Stimulated activated CD4-positive, alpha-beta T cell treated with anti-CD3 and anti-CD28 coated beads, Interleukin-4, amount 100 ng/mL, for 24 hours (primary cell): ENCODE data around the gene RPL36.
"Not testable (repeated sequence)": the region's sequence is repeated elsewhere in the genome, so short reads cannot be mapped to it uniquely, and the experiment has no call there.

Experiments
- DNase-seq: peaks from one replicate; pipeline ENCODE4 v3.0.0-alpha.2; 2020

The RPL36 gene

DNA sequence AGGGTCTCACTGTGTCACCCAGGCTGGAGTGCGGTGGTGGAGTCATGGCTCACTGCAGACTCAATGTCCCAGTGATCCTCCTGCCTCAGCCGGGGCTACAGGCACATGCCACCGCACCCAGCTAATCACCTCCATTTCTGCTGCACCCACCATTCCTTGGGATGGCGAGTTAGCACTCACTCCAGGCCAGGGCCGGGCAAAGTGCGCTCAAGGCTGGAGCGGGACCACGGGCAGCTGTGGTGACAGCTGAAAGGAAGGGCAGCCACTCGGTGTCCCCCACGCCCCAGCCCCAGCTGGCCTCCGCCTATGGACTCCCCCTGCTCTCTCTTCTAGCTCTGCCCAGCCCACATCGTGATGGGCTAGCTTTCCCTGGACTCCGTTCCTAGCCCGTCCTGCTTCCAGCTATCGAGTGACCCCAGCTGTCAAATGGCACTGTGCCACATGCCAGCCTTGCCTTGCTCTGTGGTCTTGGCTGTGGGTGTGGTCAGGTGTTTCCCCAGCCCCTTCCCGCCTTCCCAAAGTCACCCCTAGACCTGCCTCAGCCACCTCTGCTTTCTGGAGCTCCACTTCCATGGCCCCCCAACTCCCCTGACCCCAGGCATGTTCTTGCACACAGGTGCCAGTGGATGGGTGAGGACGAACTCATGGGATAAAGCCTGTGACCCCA is 13.9 kb upstream of the RPL36 start:
- no peak for DNase-seq

DNA sequence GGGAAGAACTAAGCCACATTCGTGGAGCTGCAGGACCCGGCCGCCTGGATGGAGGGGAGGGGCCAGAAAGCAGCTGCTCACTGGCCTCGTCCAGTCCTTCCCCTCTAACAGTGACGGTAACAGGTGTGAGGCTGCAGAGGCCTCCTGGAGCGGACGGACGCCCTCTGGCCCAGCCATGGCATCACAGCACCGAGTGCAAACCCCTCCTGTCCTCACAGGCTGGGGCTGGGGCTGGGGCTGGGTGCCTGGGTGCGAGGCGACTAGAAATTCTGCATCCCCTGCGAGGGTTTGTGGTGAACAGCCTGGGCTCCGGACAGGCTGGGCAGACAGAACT is 13.4 kb upstream of the RPL36 start:
- DNase-seq = no peak

DNA sequence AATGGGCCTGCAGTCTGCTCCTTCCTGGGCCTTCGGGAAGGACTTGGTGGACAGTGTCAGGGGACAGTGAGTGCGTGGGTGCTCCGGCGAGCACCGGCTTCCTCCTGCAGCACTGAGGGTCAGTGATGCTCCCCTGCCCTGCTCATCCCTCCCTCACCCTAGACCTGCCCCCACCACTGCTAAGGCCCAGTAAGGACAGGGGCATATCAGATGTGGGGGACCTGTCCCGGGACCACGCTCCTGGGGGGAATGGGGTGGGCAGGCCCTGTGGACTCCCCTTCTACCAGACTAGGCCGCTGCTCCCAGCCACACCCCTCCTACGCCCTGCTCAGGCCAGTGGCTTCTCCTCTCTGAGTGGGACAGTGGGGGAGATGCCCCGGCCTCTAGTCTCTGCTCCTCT is 13.0 kb upstream of the RPL36 start:
- no peak for DNase-seq

DNA sequence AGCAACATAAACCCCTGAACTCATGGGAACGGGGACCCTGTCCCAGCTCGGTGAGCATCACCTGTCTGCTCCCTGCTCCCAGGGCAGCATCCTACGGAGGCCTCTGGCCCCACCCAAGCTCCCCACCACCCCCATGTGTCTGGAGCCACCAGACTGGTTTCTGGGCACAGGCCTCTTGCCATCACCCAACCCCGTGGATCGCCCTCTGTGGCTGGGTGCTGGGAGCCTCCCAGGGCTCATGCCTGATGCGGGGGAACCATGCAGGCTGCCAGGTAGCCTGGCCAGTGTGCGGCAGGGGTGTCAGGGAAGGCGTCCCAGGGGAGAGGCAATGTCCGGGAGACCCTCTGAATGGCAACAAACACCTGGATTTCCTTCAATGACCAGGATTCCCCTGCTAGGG is 12.5 kb upstream of the RPL36 start:
- DNase-seq = no peak

DNA sequence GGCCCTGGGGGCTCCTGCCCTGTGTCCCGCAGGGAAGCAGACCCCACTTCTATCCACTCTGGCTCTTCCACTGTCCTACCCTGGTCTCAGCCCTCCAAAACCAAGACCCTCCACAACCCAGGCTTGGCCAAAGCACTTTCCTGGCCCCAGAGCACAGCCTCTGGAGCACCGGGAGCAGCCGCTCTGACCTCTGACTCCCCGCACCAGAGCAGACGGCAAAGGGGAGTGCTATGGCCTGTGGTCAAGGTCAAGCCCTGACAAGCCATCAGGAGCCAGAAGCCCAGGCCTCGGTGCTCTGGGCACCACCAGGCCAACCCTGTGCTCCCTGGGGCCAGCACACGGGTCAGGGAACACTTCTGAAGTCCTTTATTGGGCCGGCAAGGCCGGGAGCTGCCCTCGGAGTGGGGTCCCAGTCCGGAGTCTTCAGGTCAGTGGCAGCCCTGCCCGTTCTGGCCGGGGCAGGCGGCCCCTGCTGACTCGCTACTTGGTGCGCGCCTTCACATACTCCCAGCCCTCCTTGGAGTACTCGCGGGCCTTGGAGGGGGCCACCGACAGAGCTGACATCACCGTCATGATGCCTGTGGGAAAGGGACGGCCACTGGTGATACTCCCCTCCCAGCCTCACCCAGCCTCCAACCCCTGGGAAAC is 11.9 kb upstream of the RPL36 start:
- DNase-seq = no peak

DNA sequence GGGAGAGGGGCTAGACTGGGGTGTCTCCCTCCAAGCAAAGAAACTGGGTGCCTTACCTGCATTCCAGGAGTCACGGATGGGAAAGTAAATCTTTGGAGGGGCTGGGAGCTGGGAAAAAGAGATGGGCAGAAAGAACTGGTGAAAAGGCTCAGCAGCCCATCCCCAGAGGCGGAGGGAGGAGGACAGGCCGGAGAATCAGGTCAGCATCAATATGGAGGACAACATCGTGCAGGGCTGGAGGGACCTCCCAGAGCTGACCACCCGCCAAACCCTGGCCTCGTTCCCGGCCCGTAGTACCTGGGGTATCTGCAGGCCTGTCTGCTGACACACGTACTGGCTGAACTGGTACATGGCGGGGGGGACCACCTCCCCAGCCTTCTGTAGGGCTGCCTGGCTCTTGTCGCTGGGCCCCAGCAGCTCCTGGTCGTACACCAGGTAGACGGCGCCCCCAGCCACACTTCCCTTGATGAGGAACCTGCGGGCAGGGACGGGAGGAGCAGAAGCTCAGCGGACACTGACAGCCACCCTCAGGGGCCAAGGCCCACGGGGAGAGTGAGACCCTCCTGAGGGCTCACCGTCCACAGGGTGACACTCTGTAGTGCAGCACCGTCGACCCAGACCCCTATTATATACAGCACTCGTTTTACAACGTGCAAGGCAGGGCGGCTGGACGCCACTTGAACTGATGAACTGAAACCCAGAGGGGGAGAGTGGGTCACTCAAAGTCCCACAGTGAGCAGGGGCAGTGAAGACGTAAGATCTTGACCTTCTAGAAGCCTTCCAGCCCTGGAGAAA is 10.6 kb upstream of the RPL36 start:
- DNase-seq = no peak

DNA sequence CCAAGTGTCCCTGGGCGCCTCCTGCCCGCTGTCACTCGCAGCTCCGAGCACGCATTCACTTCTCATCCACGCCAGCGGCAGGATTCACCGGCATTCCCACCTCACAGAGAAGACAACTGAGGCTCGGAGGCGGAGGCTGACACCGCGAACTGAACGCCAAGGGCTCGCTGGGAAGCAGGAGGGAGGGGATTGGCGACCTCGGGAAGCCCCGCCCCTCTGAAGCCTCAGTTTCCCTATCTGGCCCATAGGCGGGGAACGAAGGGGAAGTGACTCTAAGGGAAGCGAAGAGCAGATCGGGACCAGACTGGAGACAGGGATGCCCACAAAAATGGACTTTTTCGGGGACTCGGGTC is 10.0 kb upstream of the RPL36 start:
- DNase-seq = no peak

DNA sequence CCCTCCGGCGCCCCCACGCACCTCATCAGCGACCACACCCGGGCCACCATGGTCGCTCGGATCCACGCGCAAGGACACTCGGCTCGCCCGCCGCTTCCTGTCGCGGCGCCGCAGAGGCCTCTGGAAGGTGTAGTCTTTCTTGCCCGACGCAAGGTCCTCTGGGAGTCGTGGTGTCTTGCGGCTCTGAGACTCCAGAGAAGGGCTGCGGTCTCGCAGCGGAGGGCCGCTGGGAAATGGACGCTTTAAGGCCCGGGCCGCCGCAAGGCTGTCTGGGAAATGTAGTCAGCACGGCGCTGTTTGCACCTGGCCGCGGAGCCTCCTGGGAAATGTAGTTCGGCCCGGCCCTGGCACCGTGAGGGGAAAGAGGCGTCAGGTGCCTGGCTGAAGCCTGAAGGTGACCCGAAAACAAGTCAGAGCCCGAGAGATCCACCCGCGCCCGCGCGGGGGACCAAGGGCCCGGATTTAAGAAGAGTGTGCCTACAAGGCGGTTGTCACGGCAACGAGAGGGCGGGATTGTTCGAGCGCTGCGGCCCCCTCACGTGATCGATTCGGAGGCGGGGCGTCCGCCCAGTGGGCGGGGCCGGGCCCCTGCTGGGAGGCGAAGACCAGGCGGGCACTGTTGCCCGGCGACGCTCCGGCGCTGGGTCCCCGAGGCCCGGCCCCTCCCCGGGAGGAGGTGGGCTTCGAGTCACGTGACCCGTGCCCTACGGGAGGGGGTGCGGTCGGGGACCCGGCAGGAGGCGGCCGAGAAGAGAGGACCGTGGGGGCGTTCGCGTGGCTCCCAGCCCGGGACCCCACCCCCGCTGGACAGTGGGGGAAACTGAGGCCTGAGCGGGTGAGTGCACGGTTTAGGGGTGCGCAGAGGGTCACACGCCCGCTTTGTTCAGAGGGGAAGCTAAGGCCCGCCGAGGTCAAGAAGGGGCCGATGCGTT is 9.4 kb upstream of the RPL36 start, which contains the start of the genes HSD11B1L and MICOS13:
TSS of gene HSD11B1L (plus strand) at position 591 of the 932 bp plus-strand sequence. CDS start 3,806 bp downstream, outside the sequence.
TSS of gene MICOS13 (minus strand) at position 80 of the 932 bp plus-strand sequence. CDS start at position 50, 30 bp downstream.
- peak; percentile 97 for DNase-seq

DNA sequence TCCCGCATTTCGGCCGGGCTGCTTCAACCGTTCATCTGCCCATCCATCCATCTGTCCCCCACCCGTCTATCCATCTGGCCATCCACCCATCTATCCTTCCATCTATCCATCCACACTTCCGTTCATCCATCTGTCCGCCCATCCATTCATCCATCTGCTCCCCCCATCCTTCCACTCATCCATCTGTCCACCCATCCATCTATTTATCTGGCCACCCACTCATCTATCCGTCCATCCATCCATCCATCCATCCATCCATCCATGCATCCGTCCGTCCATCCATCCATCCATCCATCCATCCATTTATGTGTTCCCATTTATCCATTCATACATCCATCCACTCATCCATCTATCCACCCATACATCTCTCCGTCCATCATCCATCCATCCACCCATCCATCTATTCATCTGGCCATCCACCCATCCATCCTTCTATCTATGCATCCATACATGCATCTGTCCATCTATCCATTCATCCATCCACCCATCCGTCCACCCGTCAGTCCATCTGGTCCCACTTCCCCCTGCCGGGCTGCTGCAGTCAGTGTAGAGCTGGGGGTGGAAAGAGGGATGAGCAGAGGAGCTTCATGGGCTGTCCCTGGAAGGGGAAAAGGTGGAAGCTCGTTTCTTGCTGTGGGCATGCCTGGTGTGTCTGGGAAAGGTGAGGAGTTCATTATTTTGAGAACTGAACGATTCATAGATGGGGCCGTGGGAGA is 8.5 kb upstream of the RPL36 start:
- DNase-seq = no peak

DNA sequence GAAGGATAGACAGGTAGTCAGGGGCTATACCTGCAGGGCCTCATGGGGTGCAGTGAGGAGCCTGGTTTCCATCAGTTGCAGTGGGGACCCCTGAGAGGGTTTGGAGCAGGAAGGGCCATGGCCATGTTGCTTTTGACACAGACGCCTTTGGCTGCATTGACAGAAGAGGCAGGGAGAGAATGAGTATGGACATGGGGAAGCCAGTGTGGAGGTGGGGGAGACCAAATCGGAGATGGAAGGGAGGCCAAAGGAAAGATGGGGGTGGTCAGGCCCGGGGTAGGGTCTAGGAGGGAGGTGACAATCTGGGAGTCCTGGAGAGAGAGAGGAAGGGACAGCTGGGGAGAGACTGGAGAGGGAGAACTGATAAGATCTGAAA is 8.0 kb upstream of the RPL36 start:
- DNase-seq = no peak

DNA sequence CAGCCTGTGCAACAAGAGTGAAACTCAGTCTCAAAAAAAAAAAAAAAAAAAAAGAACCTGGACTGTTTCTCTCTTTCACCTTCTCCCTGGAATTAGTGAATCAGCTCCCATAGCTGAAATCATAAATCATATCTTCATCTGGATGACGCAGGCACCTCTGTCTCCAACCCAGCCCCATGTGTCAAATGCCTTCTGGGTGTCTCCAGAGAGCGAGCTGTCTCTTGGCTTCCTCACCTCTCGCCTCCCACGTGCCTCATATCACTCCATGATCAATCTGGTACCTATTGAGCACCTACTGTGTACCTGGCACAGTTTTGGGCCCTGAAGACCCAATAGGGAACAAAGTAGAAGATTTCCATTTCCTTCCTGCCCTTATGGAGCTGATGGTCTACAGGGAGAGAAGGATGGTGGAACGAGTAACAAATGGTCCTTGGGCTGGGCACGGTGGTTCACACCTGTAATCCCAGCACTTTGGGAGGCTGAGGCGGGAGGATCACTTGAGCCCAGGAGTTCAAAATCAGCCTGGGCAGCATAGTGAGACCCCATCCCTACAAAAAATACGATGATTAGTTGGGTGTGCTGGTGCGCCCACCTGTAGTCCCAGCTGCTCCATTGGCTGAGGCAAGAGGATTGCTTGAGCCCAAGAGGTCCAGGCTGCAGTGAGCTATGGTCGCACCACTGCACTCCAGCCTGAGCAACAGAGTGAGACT is 6.8 kb upstream of the RPL36 start:
- no peak for DNase-seq

DNA sequence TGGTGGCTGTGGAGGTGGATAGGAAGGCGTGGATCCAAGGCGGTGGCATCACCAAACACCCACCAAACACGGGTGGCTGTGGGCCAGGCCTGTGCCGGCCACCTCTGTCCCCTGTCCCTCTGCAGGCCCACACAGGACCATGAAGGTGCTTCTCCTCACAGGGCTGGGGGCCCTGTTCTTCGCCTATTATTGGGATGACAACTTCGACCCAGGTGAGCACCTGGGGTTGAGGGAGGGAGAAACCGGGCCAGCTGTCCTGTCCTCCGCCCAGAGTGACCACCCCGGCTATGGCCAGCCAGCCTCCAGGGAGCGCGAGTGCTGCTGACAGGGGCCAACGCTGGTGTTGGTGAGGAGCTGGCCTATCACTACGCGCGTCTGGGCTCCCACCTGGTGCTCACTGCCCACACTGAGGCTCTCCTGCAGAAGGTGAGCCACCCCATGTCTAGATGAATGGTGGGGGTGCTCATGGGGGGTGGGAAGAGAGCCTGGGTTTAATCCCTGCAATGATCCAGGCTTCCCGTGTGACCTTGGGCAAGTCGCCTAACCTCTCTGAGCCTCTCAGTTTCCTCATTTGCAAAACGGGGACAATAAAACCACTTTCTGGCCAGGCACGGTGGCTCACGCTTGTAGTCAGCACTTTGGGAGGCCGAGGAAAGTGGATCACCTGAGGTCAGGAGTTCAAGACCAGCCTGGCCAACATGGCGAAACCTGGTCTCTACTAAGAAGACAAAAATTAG is 5.2 kb upstream of the RPL36 start:
- DNase-seq = no peak

DNA sequence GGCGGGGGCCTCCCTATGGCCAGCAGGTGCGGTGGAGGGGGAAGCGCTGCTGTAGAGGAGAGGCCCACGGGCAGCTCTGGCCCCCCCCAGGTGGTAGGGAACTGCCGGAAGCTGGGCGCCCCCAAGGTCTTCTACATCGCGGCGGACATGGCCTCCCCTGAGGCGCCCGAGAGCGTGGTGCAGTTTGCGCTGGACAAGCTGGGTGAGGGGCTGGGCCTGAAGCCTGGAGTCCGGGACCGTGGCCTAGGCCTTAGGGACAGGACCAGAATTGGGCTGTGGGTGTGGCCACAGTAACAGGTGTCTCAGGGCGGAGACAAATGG is 3.8 kb upstream of the RPL36 start:
- no peak for DNase-seq

DNA sequence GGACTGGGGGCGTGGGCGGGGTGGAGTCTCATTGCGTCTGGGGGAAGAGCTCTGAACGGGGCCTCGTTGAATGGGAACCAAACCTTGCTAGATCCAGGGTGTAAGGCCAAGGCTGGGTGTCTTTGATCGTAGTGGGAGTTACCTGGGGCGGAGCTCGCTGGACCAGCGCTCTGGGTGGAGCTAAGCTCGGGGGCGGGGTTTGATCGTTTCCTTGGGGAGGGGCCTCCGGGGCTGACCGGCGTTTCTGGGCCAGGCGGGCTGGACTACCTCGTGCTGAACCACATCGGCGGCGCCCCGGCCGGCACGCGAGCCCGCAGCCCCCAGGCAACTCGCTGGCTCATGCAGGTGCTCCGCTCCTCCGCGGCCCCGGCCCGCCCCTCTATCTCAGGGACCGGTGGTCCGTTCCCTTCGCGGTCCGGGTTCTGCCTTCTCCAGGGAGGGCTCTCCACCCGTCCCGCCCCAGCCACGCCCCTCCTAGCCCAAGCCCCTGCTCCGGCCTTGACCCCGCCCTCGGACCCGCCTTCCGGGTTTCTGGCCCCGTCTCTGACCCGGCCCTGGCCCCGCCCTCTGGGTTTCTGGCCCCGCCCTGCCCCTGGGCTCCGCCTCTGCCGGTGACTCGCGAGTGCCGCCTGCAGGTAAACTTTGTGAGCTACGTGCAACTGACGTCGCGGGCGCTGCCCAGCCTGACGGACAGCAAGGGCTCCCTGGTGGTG is 3.3 kb upstream of the RPL36 start:
- peak; percentile 99 for DNase-seq

DNA sequence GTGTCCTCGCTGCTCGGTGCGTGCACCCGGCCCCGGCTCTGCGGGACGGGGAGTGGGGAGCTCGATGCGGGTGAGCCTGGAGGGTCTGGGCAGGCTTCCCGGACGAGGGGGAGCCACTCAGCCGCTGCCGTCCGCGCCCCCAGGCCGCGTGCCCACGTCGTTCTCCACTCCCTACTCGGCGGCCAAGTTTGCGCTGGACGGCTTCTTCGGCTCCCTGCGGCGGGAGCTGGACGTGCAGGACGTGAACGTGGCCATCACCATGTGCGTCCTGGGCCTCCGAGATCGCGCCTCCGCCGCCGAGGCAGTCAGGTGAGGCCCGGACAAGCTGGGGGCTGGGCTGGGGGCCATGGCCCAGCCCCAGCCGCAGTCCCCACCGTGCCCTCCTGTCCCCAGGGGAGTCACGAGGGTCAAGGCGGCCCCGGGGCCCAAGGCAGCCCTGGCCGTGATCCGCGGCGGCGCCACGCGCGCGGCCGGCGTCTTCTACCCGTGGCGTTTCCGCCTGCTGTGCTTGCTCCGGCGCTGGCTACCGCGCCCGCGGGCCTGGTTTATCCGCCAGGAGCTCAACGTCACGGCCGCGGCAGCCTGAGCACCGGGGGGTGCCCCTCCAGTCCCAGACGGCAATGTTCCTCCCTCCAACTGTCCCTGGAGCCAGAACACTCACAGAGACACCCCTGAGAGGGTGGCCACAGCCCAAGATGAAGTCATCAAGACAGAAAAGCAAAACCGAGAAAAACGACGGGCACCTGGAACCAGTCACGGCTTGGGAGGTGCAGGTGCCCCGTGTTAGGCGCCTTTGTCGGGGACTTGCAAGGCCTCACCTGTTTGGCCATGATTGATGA is 2.5 kb upstream of the RPL36 start:
- DNase-seq = no peak

DNA sequence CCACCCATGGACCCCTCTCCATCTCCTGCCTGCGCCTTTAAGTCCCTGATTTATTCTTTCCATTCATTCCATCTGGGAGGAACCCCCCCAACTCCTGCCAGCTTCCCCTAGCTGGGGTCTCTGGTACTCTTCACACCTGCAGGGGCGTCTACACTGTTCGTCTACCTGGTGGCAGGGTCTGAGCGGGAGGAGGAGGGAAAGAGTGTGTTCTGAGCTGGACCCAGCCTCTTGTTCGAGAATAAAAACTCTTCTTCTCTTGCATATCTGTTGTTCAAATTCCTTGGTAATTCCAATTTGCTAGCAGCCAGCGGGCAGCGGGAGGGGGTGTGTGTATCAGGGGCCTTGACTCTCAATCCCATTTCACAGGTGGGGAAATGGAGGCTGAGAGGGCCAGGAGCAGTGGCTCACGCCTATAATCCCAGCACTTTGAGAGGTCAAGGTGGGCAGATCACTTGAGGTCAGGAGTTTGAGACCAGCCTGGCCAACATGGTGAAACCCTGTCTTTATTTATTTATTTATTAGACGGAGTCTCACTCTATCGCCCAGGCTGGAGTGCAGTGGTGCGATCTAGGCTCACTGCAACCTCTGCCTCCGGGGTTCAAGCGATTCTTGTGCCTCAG is 1.7 kb upstream of the RPL36 start:
- DNase-seq = not testable (repeated sequence)

DNA sequence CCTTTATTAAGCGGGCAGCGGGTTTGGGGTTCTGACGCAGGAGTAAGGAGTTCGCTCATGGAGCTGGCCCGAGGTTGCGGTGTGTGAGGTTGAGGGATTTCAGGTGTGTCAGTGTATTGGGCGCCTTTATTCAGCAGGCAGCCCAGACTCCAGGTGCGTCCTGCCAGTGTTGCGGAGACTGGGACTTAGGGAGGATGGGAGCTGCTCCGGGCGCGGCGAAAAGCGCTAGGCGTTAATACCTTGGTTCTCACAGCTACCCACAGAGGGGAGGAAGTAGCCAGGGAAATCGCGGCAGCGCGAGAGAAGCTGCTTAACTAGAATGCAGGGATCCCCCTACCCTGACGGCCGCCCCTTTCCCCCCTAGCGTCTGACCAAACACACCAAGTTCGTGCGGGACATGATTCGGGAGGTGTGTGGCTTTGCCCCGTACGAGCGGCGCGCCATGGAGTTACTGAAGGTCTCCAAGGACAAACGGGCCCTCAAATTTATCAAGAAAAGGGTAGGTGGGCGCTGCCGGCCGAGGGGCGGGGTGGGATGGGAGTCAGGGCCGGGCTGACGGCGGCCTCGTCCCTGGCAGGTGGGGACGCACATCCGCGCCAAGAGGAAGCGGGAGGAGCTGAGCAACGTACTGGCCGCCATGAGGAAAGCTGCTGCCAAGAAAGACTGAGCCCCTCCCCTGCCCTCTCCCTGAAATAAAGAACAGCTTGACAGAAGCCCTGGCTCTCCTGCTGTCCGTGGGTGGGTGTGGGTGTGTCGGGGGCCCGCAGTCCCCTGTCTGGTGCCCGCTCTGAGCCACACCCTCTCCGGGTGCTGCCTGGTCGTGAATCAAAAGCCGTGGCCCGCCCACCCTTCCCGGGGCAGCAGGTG is 1.1 kb downstream of the RPL36 start:
- peak; percentile 75 for DNase-seq
